Measurements from ENCODE around the gene PRKCSH. TPM values are rescaled to one million over a fixed set of nuclear protein-coding genes. Genes with fewer than 3 reads are reported as not detected.

PRKCSH gene
- total RNA-seq, 5 donors from 2014 or later (not counting 1 experiment from before 2014, with no cell fraction given), result 248 to 382 (median 334) TPM

- DNase-seq (no peak), ATAC-seq (replicated peaks in 1 of 4) (no peak)
- H3K4me3 ChIP-seq (ENCODE audit: control insufficient read depth in 1 of 2, extremely low read depth in 1 of 2, low read length in 1 of 2), result no peak overlapping the region
- no peak overlapping the region for H3K27ac ChIP-seq (ENCODE audit: low read length)
- Mint-ChIP-seq H3K27me3 (peaks cover 10 to 21% of the 10 kb centered on the region in 2 donors), H3K4me3 (no peak overlapping the region), H3K27ac (no peak overlapping the region), H3K36me3 (peaks cover 15% of the 10 kb centered on the region), H3K4me1 (peaks cover 15 to 24% (median 22%) of the 10 kb centered on the region in 3 donors), H3K9me3 (no peaks in the 10 kb centered on the region)
- WGBS (ENCODE audit: insufficient coverage), result 93% methylated on average over 11 of the region's 13 CpGs
- no peaks in the 10 kb centered on the region for H3K9me3 ChIP-seq
- peaks cover 3 to 29% of the 10 kb centered on the region in 2 experiments for H3K27me3 ChIP-seq (replicated peaks in 1 of 2; ENCODE audit: control insufficient read depth in 2 of 2, extremely low read depth in 1 of 2, insufficient read depth in 2 of 2, low read length in 1 of 2)
- ChIA-PET CTCF (interaction anchor here (0.5 to 0.6 kb wide), 2 partner anchors 25 to 192 kb away, joined by 4 to 5 read pairs; no protein-coding TSS in a partner anchor), POLR2A (interaction anchor here in 1 of 2 donors (0.6 kb wide), 1 partner anchor 62 kb away, joined by 3 read pairs; no protein-coding TSS in a partner anchor)
- peaks cover 4 to 26% of the 10 kb centered on the region in 2 experiments for H3K4me1 ChIP-seq (ENCODE audit: control insufficient read depth in 1 of 2, extremely low read depth in 1 of 2, insufficient read depth in 2 of 2, low read length in 2 of 2)
- H3K36me3 ChIP-seq (ENCODE audit: control insufficient read depth in 2 of 2, extremely low read depth in 1 of 2, insufficient read depth in 1 of 2, low read length in 1 of 2), result peaks cover 9% of the 10 kb centered on the region in 2 donors
Measured at GRCh38 chr19:11485245-11485837, 49.9 kb downstream of the PRKCSH start.

- H3K27ac Mint-ChIP-seq, result no peak overlapping the region
- H3K4me1 Mint-ChIP-seq, result peaks cover 7 to 15% (median 13%) of the 10 kb centered on the region in 3 donors
- H3K9me3 ChIP-seq, result no peaks in the 10 kb centered on the region
- peaks cover 9 to 15% of the 10 kb centered on the region in 2 donors for H3K36me3 ChIP-seq (ENCODE audit: control insufficient read depth in 2 of 2, extremely low read depth in 1 of 2, insufficient read depth in 1 of 2, low read length in 1 of 2)
- ATAC-seq (replicated peaks in 1 of 4) (no peak), DNase-seq (no peak)
- ChIA-PET CTCF (no interaction called here), POLR2A (no interaction called here)
- peaks cover 23% of the 10 kb centered on the region for H3K36me3 Mint-ChIP-seq
- no peak overlapping the region for H3K27ac ChIP-seq (ENCODE audit: low read length)
- peaks cover under 1 to 11% of the 10 kb centered on the region in 2 donors for H3K27me3 Mint-ChIP-seq
- WGBS (ENCODE audit: insufficient coverage), result 95% methylated on average over 45 of the region's 45 CpGs
- no peak overlapping the region for H3K4me3 Mint-ChIP-seq
- H3K4me3 ChIP-seq (ENCODE audit: control insufficient read depth in 1 of 2, extremely low read depth in 1 of 2, low read length in 1 of 2), result no peak overlapping the region
- H3K27me3 ChIP-seq (replicated peaks in 1 of 2; ENCODE audit: control insufficient read depth in 2 of 2, extremely low read depth in 1 of 2, insufficient read depth in 2 of 2, low read length in 1 of 2), result peaks cover 0 to 17% of the 10 kb centered on the region in 2 experiments
- H3K9me3 Mint-ChIP-seq, result no peaks in the 10 kb centered on the region
- peaks cover 4 to 15% of the 10 kb centered on the region in 2 experiments for H3K4me1 ChIP-seq (ENCODE audit: control insufficient read depth in 1 of 2, extremely low read depth in 1 of 2, insufficient read depth in 2 of 2, low read length in 2 of 2)
Measured at GRCh38 chr19:11486661-11487503, 51.4 kb downstream of the PRKCSH start.

GRCh38 chr19:11489378-11489777 is 53.9 kb downstream of the PRKCSH start:
- Histone ChIP-seq H3K27me3 (replicated peaks in 1 of 2; ENCODE audit: control insufficient read depth in 2 of 2, extremely low read depth in 1 of 2, insufficient read depth in 2 of 2, low read length in 1 of 2) (no peaks in the 10 kb centered on the region), H3K27ac (ENCODE audit: low read length) (no peak overlapping the region), H3K4me3 (ENCODE audit: control insufficient read depth in 1 of 2, extremely low read depth in 1 of 2, low read length in 1 of 2) (no peak overlapping the region), H3K4me1 (ENCODE audit: control insufficient read depth in 1 of 2, extremely low read depth in 1 of 2, insufficient read depth in 2 of 2, low read length in 2 of 2) (no peaks in the 10 kb centered on the region), H3K36me3 (ENCODE audit: control insufficient read depth in 2 of 2, extremely low read depth in 1 of 2, insufficient read depth in 1 of 2, low read length in 1 of 2) (peaks cover 9 to 23% of the 10 kb centered on the region in 2 donors), H3K9me3 (no peaks in the 10 kb centered on the region)
- H3K36me3 Mint-ChIP-seq, result peaks cover 20% of the 10 kb centered on the region
- H3K27ac Mint-ChIP-seq, result no peak overlapping the region
- ATAC-seq (replicated peaks in 1 of 4) (no peak), DNase-seq (no peak)
- 92% methylated on average over 6 of the region's 7 CpGs for WGBS (ENCODE audit: insufficient coverage)
- H3K27me3 Mint-ChIP-seq, result peaks cover 0 to 2% of the 10 kb centered on the region in 2 donors
- ChIA-PET POLR2A (interaction anchor here in 1 of 2 donors (0.5 kb wide), 1 partner anchor 29 kb away, joined by 3 read pairs; no protein-coding TSS in a partner anchor), CTCF (no interaction called here)
- peaks cover 0 to 2% (median 0%) of the 10 kb centered on the region in 3 donors for H3K4me1 Mint-ChIP-seq
- no peak overlapping the region for H3K4me3 Mint-ChIP-seq
- H3K9me3 Mint-ChIP-seq, result no peaks in the 10 kb centered on the region

- no peaks in the 10 kb centered on the region for H3K27me3 Mint-ChIP-seq
- Histone ChIP-seq H3K4me1 (ENCODE audit: control insufficient read depth in 1 of 2, extremely low read depth in 1 of 2, insufficient read depth in 2 of 2, low read length in 2 of 2) (no peaks in the 10 kb centered on the region), H3K36me3 (ENCODE audit: control insufficient read depth in 2 of 2, extremely low read depth in 1 of 2, insufficient read depth in 1 of 2, low read length in 1 of 2) (peaks cover 6 to 34% of the 10 kb centered on the region in 2 donors), H3K4me3 (ENCODE audit: control insufficient read depth in 1 of 2, extremely low read depth in 1 of 2, low read length in 1 of 2) (no peak overlapping the region), H3K27me3 (replicated peaks in 1 of 2; ENCODE audit: control insufficient read depth in 2 of 2, extremely low read depth in 1 of 2, insufficient read depth in 2 of 2, low read length in 1 of 2) (peaks cover 0 to 4% of the 10 kb centered on the region in 2 experiments), H3K27ac (ENCODE audit: low read length) (no peak overlapping the region), H3K9me3 (no peaks in the 10 kb centered on the region)
- no peak overlapping the region for H3K27ac Mint-ChIP-seq
- peaks cover 25% of the 10 kb centered on the region for H3K36me3 Mint-ChIP-seq
- no peak for DNase-seq
- ATAC-seq (replicated peaks in 1 of 4), result no peak
- CTCF ChIA-PET, result no interaction called here
- no peak overlapping the region for H3K4me3 Mint-ChIP-seq
- POLR2A ChIA-PET, result no interaction called here
- no peaks in the 10 kb centered on the region for H3K9me3 Mint-ChIP-seq
- 99% methylated on average over 13 of the region's 27 CpGs for WGBS (ENCODE audit: insufficient coverage)
- H3K4me1 Mint-ChIP-seq, result no peaks in the 10 kb centered on the region
Measured at GRCh38 chr19:11494634-11495285, 59.3 kb downstream of the PRKCSH start.

- no peak for ATAC-seq (replicated peaks in 1 of 4)
- peaks cover 26% of the 10 kb centered on the region for H3K36me3 Mint-ChIP-seq
- H3K36me3 ChIP-seq (ENCODE audit: control insufficient read depth in 2 of 2, extremely low read depth in 1 of 2, insufficient read depth in 1 of 2, low read length in 1 of 2), result peaks cover 6 to 29% of the 10 kb centered on the region in 2 donors
- peaks cover 0 to 4% of the 10 kb centered on the region in 2 experiments for H3K27me3 ChIP-seq (replicated peaks in 1 of 2; ENCODE audit: control insufficient read depth in 2 of 2, extremely low read depth in 1 of 2, insufficient read depth in 2 of 2, low read length in 1 of 2)
- POLR2A ChIA-PET, result no interaction called here
- H3K4me3 ChIP-seq (ENCODE audit: control insufficient read depth in 1 of 2, extremely low read depth in 1 of 2, low read length in 1 of 2), result no peak overlapping the region
- no peak overlapping the region for H3K27ac Mint-ChIP-seq
- H3K4me1 Mint-ChIP-seq, result peaks cover 0 to 2% (median 0%) of the 10 kb centered on the region in 3 donors
- no peak overlapping the region for H3K4me3 Mint-ChIP-seq
- no peaks in the 10 kb centered on the region for H3K9me3 ChIP-seq
- no peak for DNase-seq
- no peaks in the 10 kb centered on the region for H3K9me3 Mint-ChIP-seq
- no peaks in the 10 kb centered on the region for H3K27me3 Mint-ChIP-seq
- CTCF ChIA-PET, result no interaction called here
- no peaks in the 10 kb centered on the region for H3K4me1 ChIP-seq (ENCODE audit: control insufficient read depth in 1 of 2, extremely low read depth in 1 of 2, insufficient read depth in 2 of 2, low read length in 2 of 2)
- WGBS (ENCODE audit: insufficient coverage), result 97% methylated on average over 10 of the region's 10 CpGs
- no peak overlapping the region for H3K27ac ChIP-seq (ENCODE audit: low read length)
Measured at GRCh38 chr19:11495481-11495880, 60.0 kb downstream of the PRKCSH start.

- Histone ChIP-seq H3K9me3 (no peaks in the 10 kb centered on the region), H3K36me3 (ENCODE audit: control insufficient read depth in 2 of 2, extremely low read depth in 1 of 2, insufficient read depth in 1 of 2, low read length in 1 of 2) (peaks cover 6 to 26% of the 10 kb centered on the region in 2 donors), H3K4me1 (ENCODE audit: control insufficient read depth in 1 of 2, extremely low read depth in 1 of 2, insufficient read depth in 2 of 2, low read length in 2 of 2) (no peaks in the 10 kb centered on the region), H3K4me3 (ENCODE audit: control insufficient read depth in 1 of 2, extremely low read depth in 1 of 2, low read length in 1 of 2) (no peak overlapping the region), H3K27me3 (replicated peaks in 1 of 2; ENCODE audit: control insufficient read depth in 2 of 2, extremely low read depth in 1 of 2, insufficient read depth in 2 of 2, low read length in 1 of 2) (peaks cover 0 to 4% of the 10 kb centered on the region in 2 experiments), H3K27ac (ENCODE audit: low read length) (no peak overlapping the region)
- DNase-seq, result no peak
- H3K36me3 Mint-ChIP-seq, result peaks cover 22% of the 10 kb centered on the region
- peaks cover 0 to 3% (median 2%) of the 10 kb centered on the region in 3 donors for H3K4me1 Mint-ChIP-seq
- ChIA-PET POLR2A (no interaction called here), CTCF (no interaction called here)
- no peaks in the 10 kb centered on the region for H3K9me3 Mint-ChIP-seq
- no peaks in the 10 kb centered on the region for H3K27me3 Mint-ChIP-seq
- H3K27ac Mint-ChIP-seq, result no peak overlapping the region
- H3K4me3 Mint-ChIP-seq, result no peak overlapping the region
- ATAC-seq (replicated peaks in 1 of 4), result no peak
- WGBS (ENCODE audit: insufficient coverage), result 95% methylated on average over 19 of the region's 22 CpGs
Measured at GRCh38 chr19:11495885-11496284, 60.5 kb downstream of the PRKCSH start.
